HG03575 (cell line): ENCODE results near the gene SCLY.

Experiments used
- ATAC-seq: cut with Tn5 transposase; IDR thresholded peaks from one replicate; pipeline ENCODE4 v1.9.1; 2021; ENCODE audit not compliant: unreplicated experiment, insufficient number of reproducible peaks, low FRiP score; ENCODE audit errors: extremely low read depth

SCLY gene

DNA sequence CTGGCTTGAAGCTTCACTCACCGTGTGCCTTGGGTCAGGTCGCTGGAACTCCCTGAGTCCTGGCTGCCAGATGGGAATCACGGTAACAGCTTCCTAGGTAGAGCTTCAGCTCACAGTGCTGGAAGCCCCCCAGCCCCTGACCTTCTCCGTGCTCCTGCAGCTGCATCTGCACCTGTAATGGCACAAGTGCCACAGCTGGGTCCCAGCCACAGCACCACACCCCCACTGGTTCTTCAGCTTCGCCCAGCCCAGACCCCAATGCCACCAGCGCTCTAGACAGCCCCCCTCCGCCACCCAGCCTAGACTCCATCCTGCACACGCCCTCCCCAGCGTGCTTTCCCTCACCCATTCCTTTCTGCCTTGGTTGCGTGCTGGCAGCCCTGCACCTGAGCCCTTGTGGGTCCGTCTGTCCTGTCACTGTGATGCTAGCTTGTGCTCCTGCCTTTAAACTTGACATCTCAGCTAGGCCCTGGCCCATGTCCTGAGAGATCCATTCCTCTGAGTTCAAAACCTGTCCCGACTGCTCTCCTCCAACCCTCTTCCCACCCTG lies 31.8 kb downstream of the SCLY start:
- ATAC-seq: no peak

DNA sequence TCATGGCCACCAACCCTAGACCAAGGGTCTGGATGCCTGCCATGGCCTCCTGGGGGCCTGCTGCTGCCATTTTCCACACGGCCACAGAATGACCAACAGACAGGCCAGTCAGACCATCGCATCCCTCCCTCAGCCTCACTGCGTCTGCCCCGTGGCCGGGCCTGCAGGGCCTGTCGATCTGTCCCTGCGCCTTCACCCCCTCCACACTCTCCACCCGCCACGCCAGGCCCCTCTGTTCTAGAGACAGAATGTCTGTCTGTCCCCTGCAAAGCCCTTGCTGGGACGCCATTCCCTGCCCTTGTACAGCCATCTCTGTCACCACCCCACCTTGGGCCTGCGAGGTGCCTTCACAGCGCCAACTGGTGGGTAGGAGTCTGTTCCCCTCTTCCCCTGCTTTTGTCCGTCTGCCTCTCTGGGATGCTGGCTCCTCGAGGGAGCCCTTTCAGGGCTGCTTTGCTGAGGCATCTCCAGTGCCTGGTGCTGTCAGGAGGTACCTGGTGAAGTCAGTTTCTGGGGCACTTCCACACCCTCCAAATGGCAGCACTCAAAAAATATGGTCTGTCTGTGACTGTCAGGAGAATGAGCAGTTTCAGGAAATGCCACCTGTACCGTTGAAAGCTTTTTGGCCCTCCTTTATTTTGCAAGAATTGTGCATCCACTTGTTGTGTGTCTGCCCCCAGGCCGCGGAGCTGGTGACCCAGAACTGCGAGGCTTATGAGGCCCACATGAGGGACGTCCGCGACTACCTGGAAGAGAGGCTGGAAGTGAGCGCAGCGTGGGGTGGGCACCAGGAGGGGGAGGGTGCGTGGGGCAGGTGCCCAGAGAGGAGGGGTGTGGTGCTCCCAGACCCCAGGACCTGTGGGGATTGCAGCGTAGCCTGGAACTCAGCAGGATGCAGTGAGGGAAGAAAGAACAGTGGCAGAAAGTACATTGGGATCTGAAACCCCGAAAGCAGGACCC lies 32.7 kb downstream of the SCLY start:
- ATAC-seq: no peak

DNA sequence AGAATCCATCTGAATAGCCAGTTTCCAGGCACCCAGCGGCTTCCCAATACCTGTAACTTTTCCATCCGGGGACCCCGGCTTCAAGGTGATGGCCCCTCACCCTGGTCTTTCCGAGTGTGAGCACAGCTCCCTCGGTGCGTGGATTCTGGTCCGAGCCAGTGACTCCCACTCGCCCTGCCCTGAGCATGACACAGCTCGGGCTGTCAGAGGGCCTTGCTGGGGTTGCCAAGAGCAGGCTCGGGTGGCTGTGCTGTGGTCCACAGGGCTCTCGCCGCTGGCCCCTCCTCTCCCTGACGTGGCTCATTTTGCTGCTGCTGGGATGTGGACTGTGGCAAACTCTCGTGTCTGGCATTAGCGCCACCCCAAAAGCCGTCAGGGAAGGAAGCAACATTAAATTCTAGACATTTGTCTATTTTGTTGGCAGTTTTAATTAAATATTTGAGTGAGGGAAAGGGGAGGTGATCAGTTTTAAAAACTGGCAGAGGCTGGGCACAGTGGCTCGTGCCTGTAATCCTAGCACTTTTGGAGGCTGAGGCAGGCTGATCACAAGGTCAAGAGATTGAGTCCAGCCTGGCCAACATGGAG lies 33.7 kb downstream of the SCLY start:
- no peak for ATAC-seq

DNA sequence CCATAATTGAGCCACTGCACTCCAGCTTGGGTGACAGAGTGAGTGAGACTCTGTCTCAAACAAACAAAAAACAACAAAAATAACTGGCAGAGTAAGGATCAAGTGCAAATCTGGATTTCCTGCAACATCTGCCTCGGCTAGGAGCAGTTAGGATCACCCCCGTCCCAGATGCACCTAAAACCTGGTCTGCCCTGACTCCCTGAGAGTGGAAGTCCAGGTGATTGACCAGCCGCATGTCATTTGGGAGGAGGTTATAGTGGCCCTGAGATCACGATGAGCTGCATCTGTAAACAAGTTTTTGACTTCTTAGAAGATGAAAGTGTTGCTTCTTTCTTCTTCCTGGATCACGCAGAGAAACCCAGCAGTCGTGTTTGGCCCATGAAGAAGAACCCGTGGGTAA lies 34.3 kb downstream of the SCLY start:
- no peak for ATAC-seq

DNA sequence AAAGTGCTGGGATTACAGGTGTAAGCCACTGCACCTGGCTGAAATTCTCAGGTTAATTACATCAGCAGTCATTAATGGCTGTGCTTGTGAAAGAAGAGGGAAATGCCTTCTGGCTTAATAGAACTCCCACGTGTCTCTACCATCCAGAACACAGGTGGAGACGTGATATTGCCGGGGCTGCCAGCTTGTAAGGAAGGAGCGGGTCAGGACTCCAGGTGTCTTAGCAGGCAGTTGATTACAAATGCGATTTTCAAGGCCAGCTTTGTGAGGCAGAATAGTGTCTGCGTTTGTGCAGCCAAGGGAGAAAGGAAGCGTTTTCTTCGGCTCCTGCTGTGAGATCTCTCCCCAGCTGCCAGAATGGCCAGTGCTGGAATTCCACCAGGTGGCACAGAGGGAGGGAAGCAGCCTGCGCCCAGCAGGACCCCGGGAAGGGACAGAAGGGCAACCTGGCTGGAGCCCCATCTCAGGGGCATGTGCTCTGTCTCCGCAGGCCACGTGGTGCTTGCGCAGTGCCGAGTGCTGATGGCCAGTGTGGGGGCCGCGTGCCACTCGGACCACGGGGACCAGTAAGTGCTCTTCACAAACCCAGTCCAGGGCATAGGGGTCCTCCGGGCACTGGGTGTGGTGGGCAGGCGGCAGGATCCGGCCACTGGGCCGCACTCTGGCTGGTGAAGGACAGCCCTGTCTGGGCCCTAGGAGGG lies 35.7 kb downstream of the SCLY start:
- no peak for ATAC-seq

GRCh38 chr2:238097201-238097987 lies 36.6 kb downstream of the SCLY start:
- ATAC-seq: no peak

DNA sequence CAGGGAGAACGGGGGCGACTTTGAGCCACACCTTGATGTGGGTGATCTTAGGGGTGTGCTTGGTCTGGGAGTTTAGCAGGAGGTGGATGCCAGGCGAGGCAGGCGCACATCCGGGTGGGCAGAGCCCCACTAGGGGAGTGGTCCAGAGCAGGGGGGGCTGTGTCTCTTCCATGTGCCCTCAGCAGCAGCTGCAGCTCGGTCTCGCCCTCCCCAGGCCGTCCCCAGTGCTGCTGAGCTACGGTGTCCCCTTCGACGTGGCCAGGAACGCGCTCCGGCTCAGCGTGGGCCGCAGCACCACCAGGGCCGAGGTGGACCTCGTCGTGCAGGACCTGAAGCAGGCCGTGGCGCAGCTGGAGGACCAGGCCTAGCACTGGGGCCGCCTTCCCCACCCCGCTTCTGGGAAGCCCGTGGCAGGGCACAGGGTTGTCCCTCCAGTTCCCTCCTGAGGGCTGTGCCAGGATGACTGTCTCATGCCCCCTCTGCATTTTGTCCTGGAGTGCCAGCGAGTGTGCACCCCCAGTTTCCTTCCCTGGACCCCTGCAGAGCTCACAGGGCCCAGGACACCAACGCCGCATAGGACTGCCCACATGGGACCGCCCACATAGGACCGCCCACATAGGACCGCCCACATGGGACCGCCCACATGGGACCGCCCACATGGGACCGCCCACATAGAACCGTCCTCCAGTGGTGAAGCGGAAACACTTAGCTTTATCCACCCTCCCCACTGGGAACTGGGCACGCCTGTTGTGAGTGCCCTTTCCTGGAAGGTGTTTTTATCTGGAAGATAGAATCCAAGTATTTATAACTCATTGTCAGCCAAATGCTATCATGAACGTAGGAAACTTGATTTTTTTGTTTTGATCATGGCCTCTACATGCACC lies 37.4 kb downstream of the SCLY start:
- ATAC-seq: no peak

DNA sequence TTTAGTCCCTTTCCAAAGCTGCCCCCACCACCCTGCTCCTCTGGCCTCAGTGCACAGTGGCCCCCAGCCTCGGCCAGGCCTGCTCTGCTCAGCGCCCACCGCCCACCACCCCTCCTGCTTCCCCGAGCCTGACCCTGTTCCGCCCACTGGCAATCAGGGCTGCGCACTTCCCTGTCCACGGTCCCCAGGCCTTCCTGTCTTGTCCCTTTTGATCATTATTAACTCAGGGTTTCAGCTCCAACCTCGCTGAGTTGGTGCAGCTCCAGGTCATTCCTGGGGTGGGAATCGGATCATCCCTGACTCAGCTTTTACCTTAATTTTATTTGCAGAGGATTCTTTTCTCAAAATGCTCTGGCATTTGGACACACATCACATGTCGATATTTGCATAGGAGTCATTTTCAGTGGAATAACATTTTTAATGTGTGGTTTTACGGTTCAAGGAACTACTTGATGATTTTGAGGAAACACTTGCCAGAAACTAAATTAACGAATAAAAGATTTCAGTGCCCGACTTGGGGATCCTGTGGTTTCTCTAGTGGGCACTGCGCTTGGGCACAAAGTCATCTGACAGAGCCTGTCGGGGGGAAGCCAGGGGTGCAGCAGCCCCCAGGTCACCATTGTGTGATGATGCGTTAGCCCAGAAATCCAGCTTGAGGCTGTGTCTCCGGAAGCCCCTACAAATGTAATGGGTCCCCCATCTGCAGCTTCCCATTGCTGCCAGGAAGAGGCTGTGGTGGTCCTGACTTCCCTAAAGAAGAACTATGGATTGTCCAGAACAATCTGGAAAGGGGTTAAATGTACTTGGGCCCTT lies 38.3 kb downstream of the SCLY start:
- ATAC-seq: no peak

DNA sequence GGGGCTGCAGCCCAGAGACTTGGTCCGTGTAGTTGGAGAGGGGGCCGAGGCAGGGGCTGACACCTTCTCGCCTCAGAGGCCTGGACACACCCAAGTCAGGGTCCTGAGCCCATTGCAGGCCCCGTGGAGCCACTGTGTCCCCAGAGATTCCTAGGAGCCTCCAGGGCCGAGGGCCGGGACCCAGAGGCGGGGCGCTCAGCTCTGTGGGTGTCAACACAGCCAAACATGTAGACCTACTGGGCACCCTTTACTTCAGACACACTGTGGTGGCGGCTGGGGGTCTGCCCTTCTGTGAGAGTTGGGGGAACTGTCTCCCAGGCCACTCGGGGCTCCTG lies 38.9 kb downstream of the SCLY start:
- no peak for ATAC-seq

DNA sequence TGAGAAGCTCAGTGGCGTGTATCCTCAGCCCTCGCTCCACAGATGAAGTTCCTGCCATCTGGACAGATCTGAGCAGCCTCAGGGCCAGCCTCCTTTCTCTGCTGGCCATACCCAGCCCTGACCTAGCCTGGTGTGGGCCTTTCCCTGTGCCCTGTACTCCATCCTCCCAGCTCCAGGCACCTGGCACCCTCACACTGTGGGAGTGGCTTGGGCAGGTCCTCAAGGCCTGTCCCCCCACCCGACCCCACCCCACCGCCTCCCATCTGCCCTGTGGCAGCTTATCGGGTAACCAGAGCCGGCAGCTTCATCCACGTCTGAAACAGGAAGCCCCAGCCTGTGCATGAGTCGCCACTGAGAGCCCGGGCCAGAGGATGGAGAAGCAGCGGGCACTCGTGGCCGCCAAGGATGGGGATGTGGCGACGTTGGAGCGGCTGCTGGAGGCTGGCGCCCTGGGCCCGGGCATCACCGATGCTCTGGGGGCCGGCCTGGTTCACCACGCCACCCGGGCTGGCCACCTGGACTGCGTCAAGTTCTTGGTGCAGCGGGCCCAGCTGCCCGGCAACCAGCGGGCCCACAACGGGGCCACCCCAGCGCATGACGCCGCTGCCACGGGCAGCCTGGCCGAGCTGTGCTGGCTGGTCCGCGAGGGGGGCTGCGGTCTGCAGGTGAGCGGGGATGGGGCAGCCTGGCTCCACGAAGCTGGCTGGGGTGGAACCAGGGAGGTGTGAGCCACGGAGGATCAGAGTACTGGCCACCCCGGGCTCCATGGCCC lies 39.4 kb downstream of the SCLY start, which contains the start of gene ESPNL:
TSS of gene ESPNL (plus strand) at position 292 of the 772 bp plus-strand sequence. CDS start at position 372, 80 bp downstream.
- no peak for ATAC-seq

DNA sequence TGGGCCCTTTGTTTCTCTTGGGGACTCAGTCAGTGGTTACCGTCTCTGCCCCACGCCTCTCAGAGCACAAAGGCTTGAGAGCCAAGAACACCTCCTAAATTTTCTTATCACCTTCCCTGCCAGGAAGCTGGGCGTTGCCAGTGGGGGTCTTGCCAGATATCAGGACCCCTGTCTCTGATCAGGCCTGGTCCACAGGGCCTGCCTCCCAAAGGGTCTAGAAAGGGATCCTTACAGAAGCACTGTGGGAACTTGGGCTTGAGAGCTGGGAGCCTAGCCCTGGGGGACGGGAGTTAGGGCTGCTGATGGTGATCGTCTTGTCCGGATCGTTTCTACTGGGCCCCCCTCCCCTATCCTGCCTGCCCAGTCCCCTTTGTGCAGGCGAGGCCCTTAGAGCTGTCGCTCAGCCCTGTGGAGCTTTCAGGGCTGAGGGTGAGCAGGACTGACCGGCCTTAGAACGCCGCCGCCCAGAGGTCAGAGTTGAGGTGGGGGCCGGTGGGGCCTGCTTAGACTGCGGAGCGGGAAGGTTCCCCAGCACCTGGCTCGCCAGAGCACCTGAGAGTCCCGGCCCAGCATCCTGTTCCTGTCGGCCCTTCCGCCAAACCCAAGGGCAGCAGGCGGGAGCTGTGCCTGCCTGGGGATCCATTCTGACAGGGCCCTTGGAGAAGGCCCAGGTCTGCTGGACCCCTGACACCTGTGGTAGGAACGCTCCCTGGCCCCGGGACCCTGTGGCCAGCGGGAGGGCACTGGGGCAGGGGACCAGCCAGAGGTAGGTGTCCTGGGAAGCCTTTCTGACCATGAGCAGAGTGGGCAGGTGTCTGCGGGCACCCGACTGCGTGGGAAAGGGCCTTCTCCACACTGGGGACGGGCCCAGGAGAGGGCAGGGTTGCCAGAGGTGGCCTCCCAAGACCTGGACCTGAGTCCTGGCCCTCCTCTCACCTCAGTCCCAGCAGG lies 40.3 kb downstream of the SCLY start:
- no peak for ATAC-seq

DNA sequence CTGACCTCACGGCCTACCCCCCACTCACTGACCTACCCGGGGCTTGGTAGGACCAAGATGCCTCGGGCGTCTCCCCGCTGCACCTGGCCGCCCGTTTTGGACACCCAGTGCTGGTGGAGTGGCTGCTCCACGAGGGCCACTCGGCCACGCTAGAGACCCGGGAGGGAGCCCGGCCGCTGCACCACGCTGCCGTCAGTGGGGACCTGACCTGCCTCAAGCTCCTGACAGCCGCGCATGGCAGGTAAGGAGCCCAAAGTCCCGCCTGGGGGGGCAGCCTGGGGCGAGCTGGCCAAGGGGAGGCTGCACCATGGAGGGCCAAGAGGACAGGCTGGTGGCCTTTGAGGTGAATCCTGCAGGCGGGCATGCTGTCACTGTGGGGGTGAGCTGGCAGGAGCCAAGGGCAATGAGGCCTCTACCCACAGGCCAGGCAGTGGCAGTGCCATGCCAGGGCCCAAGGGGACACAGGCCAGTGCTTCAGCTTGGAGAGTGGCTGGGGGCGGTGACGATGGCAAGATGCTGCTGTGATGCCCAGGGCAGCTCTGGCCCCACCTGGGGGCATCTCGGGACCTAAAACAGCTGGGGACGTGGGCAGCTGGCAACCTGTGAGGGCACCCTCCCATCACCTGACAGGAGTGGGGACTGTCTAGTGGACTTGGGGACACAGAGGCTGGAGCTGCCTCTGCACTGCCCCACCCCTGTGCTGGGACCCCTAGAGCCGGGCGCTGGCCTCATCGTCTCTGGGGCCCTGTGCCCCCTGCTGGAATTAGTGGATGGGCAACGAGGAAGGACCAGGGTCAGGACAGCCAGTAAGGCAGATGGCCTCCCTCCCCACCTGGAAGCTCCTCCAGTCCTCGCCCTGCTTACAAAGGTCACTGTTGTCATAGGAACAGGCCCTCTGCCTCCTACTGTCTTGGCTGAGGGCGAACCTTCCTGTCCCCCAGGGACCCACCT lies 41.4 kb downstream of the SCLY start:
- no peak for ATAC-seq

DNA sequence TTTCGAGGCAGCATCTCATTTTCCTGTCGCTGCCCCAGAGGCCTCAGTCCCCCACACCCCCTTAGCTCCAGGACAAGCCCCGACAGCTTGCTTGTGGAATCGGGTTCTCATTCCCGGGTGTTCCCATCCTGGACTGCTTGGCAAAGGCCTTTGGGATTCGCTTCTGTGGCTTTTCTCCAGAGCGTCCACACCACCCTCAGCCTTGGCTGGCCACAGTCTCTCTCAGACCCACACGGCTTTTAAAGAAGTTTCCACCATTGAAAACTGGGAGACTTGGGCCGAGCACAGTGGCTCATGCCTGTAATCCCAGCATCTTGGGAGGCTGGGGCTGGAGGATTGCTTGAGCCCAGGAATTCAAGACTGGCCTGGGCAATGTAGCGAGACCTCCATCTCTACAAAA lies 42.1 kb downstream of the SCLY start:
- ATAC-seq: no peak

GRCh38 chr2:238103465-238104225 lies 42.8 kb downstream of the SCLY start:
- ATAC-seq: no peak
